Kidney epithelial cell (primary cell): Measurements from ENCODE around the gene PRSS1. TPM values are rescaled to one million over a fixed set of nuclear protein-coding genes. Genes with fewer than 3 reads are reported as not detected.

Source experiments
- DNase-seq: peaks from one replicate; pipeline ENCODE4 v3.0.0-alpha.2; 2010; ENCODE audit warnings: low read depth
- H3K27me3 ChIP-seq: 2 replicates; pipeline ENCODE4 v1.6.0; 2011; ENCODE audit warnings: low read length; ENCODE audit not compliant: control insufficient read depth, insufficient read depth
- H3K36me3 ChIP-seq: 2 replicates; pipeline ENCODE4 v1.5.1; 2011; ENCODE audit warnings: low read length; ENCODE audit not compliant: control insufficient read depth, insufficient read depth
- H3K4me3 ChIP-seq: 2 replicates; pipeline ENCODE4 v1.5.1; 2011; ENCODE audit warnings: low read depth, mild to moderate bottlenecking, control low read depth, low read length
- total RNA-seq: library from RNA; depleted of rRNA; stranded (reverse); fragments of >200 nt; gene quantifications from 2 replicates; pipeline ENCODE4 v1.2.3, GENCODE V29; 2015
- TF ChIP-seq, protein P1 (sequence below): IDR thresholded peaks from 2 replicates; pipeline ENCODE4 v1.5.1; 2011; ENCODE audit warnings: mild to moderate bottlenecking, moderate library complexity, low read length, control low read depth, inconsistent platforms; ENCODE audit not compliant: insufficient read depth, poor library complexity, severe bottlenecking

The PRSS1 gene
- total RNA-seq, 1 donor from 2014 or later: 1.5 TPM

DNA sequence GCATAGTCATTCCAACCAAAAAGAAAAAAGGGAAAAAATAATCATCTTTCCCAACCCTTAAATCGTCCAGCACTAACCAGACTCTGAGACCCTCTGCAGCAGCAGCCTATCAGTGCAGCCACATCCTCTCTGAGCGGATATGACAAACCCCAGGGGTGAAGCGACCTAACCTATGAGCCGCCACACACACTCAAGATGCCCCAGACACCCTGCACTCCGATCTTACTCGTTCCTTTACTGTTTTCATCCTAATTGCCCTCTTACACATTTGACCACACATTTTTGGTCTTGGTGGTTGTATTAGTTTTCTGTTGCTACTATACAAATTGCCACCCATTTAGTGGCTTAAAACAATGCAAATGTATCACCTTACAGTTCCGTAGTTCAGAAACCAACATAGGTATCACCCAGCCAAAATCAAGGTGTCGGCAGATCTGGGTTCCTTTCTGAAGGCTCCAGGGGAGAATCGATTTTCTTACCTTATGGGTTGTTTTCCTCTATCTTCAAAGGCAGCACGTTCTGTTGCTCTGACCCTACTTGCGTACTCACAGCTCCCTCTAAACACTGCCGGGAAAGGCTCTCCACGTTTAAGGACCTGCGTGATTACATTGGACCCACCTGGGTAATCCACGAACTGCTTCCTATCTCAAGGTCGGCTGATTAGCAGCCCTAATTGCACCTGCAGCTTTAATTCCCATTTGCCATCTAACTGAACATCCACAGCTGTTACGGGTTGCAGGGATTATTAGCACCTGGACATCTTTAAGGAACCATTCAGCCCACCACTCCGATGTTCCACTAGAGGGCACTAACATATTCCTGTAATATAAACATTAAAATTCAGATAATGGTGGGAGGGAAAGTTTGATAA, 37.3 kb upstream of the PRSS1 start:
- H3K36me3 ChIP-seq: no peaks in the 10 kb centered on the region
- H3K4me3 ChIP-seq: no peak overlapping the region
- H3K27me3 ChIP-seq: no peaks in the 10 kb centered on the region
- no peak for DNase-seq
- TF ChIP-seq, protein P1, sequence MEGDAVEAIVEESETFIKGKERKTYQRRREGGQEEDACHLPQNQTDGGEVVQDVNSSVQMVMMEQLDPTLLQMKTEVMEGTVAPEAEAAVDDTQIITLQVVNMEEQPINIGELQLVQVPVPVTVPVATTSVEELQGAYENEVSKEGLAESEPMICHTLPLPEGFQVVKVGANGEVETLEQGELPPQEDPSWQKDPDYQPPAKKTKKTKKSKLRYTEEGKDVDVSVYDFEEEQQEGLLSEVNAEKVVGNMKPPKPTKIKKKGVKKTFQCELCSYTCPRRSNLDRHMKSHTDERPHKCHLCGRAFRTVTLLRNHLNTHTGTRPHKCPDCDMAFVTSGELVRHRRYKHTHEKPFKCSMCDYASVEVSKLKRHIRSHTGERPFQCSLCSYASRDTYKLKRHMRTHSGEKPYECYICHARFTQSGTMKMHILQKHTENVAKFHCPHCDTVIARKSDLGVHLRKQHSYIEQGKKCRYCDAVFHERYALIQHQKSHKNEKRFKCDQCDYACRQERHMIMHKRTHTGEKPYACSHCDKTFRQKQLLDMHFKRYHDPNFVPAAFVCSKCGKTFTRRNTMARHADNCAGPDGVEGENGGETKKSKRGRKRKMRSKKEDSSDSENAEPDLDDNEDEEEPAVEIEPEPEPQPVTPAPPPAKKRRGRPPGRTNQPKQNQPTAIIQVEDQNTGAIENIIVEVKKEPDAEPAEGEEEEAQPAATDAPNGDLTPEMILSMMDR: peak; percentile 66

DNA sequence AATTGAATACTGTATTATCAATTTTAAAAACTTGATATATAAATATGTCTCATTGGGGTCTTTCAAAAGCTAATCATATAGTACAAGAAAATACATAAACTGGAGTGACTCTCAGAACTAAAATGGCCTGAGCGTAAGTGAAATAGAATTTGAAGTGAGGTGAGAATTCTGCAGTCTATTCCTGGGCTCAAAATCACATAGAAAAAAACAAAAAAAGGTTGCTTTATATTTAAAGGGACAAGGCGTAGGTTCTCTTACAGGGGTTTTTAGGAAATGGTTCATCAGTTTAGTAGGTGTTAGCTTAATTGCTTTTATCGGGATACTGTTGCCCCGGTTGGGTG, 36.7 kb upstream of the PRSS1 start:
- no peak for DNase-seq

DNA sequence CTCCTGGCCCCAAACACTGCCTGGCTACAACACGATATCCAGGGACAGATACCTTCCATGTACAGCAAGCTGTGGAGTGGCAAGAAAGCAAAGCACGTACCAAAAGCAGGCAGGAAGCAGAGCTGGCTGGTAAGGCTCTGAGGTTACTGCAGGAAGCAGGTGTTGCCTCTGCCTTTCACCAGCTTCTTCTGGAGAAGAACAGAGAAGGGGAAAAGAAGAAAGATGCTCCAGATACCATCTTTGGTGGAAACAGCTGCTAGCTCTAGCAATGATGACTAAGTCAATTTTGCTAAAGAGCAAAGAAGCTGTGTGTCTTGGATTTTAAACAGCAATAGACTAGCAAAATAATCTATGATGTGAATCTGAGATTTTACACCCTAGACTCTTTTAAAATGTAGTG, 34.9 kb upstream of the PRSS1 start:
- TF ChIP-seq, protein P1: no peak
- DNase-seq: no peak
- Histone ChIP-seq H3K4me3 (no peak overlapping the region), H3K27me3 (no peaks in the 10 kb centered on the region), H3K36me3 (no peaks in the 10 kb centered on the region)

More for the DNA sequence above, 36.7 kb upstream of the PRSS1 start:
- no peak overlapping the region for H3K4me3 ChIP-seq
- TF ChIP-seq, protein P1: no peak
- no peaks in the 10 kb centered on the region for H3K27me3 ChIP-seq
- H3K36me3 ChIP-seq: no peaks in the 10 kb centered on the region

DNA sequence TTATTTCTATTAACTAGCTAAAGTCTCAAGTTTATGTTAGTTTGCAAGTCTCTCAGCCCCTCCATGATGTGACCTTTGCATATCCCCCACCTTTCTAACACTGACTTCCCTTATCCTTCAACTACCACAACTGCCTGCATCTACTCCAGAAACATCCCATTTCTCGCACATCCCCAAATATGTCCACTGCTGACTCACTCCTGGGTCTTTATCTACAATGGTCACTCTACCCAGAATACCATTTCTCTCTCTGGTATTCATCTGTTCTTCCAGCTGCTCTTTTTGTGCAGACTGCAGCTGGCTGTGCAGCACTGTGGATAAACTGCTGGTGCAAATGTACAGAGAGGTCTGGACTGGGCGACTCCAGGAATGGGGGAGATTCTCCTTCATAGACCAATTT, 32.7 kb upstream of the PRSS1 start:
- no peaks in the 10 kb centered on the region for H3K27me3 ChIP-seq
- no peak overlapping the region for H3K4me3 ChIP-seq
- no peak for DNase-seq
- TF ChIP-seq, protein P1: no peak
- H3K36me3 ChIP-seq: no peaks in the 10 kb centered on the region

DNA sequence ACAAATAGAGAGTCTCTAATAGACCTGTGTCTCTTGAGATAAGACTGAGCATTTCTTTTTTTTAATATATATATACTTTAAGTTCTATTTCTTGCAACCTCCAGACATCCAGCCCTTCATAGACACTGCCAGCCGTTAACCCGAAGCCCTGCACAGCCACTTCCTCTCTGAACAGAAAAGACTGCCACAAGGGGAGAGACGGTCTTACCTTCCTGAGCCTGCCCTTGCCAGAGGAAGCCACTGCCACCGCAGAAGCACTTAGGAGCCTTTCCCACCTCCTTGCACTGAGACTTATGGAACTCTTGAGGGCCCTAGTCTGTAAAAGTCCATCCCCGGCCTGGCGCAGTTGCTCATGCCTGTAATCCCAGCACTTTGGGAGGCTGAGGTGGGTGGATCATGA, 31.8 kb upstream of the PRSS1 start:
- H3K36me3 ChIP-seq: no peaks in the 10 kb centered on the region
- H3K4me3 ChIP-seq: no peak overlapping the region
- no peaks in the 10 kb centered on the region for H3K27me3 ChIP-seq
- DNase-seq: no peak
- TF ChIP-seq, protein P1: no peak

DNA sequence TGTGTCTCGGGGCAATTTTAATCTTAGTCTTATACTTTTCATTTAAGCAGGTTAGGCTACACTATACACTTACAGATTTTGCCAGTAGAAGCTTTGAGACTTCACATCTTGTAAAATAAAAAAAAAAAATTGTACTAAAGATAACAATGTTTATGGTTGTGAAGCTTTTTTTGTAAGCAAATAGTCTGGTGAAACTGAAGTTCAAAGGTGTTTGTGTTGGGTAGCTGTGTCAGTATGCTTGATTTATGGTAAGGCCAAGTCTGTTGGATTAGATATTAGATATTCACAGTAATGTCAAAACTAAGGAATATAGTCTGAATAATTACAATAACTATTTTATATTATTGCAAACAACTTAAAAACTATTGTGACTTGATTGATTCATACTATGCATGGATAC, 31.0 kb upstream of the PRSS1 start:
- TF ChIP-seq, protein P1: no peak
- Histone ChIP-seq H3K27me3 (no peaks in the 10 kb centered on the region), H3K36me3 (no peaks in the 10 kb centered on the region), H3K4me3 (no peak overlapping the region)
- no peak for DNase-seq
